HCT116 (cell line): ENCODE data around the gene TSKU. TPM values are rescaled to one million over a fixed set of nuclear protein-coding genes. Genes with fewer than 3 reads are reported as not detected.
A peak's percentile ranks its signal among the peaks of the same experiment; 100 is the strongest.

Experiments used
- ATAC-seq: fragments of 200-7000 bp; cut with Tn5 transposase; 2 replicates; pipeline ENCODE4 v1.9.1; 2020; ENCODE audit warnings: mild to moderate bottlenecking, moderate library complexity
- BruUV-seq: library from RNA; stranded (reverse); fragments of 400-500 nt; replicated peaks from 2 replicates; lab custom pipeline; 2021; lab: Mats Ljungman, UMichigan
- CTCF ChIA-PET: fragments of 300-600 bp; sonication (Branson Sonifier 250); formaldehyde crosslinking; loops from one replicate; lab custom pipeline; 2021; ENCODE audit warnings: antibody characterized with exemption; lab: Charles Lee
- POLR2A ChIA-PET: fragments of 300-600, 350-600 bp; sonication (Branson Sonifier 250); formaldehyde crosslinking; loops from one replicate; lab custom pipeline; 2021; ENCODE audit warnings: antibody characterized with exemption; lab: Charles Lee
- RAD21 ChIA-PET, 2 experiments: fragments of 300-600 bp; sonication (Branson Sonifier 250); formaldehyde crosslinking; loops; one replicate each; lab custom pipeline; 2023; ENCODE audit warnings: low total read pairs in 2 of 2; ENCODE audit not compliant: uncharacterized antibody in 2 of 2, unreplicated experiment in 2 of 2, low non-redundant PET in 1 of 2; lab: Charles Lee
- DNase-seq: peaks from one replicate; pipeline ENCODE4 v3.0.0-alpha.2; 2010; ENCODE audit warnings: low read depth, low spot score
- H2AFZ ChIP-seq: fragments of 200-600 bp; shearing (Covaris generic), sonication (generic); 2 replicates; pipeline ENCODE4 v1.6.1; 2017; ENCODE audit warnings: low read depth, mixed run types, mixed read lengths, antibody characterized with exemption, low read length; ENCODE audit not compliant: poor library complexity, severe bottlenecking
- H3K27ac ChIP-seq: 2 replicates; pipeline ENCODE4 v1.5.1; 2012; ENCODE audit warnings: low read depth, low read length
- H3K27me3 ChIP-seq: fragments of 200-600 bp; sonication (generic); 2 replicates; pipeline ENCODE4 v1.6.1; 2016; ENCODE audit warnings: mixed run types, low read length, mixed read lengths; ENCODE audit not compliant: insufficient read depth
- H3K36me3 ChIP-seq, 2 experiments: fragments of 200-500 bp in 1 of 2; fragments of 200-600 bp in 1 of 2; sonication (Bioruptor generic) in 1 of 2; sonication (generic) in 1 of 2; 2 replicates each; pipeline versions ENCODE4 v1.5.1 to v1.6.1; 2014 to 2016; ENCODE audit warnings: low read length in 2 of 2, inconsistent platforms in 1 of 2, mixed read lengths in 1 of 2, mixed run types in 1 of 2; ENCODE audit not compliant: insufficient read depth in 2 of 2, control insufficient read depth in 1 of 2
- H3K4me1 ChIP-seq, 2 experiments: fragments of 200-600 bp in 1 of 2; sonication (generic) in 1 of 2; 2 replicates each; pipeline versions ENCODE4 v1.5.1 to v1.6.1; 2012 to 2017; ENCODE audit warnings: low read length in 2 of 2, inconsistent platforms in 1 of 2, mild to moderate bottlenecking in 1 of 2, mixed read lengths in 1 of 2, mixed run types in 1 of 2, moderate library complexity in 1 of 2; ENCODE audit not compliant: insufficient read depth in 2 of 2, control insufficient read depth in 1 of 2
- H3K4me2 ChIP-seq: fragments of 200-600 bp; sonication (generic); 2 replicates; pipeline ENCODE4 v1.6.1; 2017; ENCODE audit warnings: mixed run types, low read length, mixed read lengths
- H3K4me3 ChIP-seq, 2 experiments: fragments of 200-600 bp in 1 of 2; sonication (generic) in 1 of 2; replicated peaks in 1 of 2; 2 replicates each; pipeline ENCODE4 v1.5.1; 2011 to 2016; ENCODE audit warnings: low read length in 2 of 2, control low read depth in 1 of 2, low read depth in 1 of 2, mild to moderate bottlenecking in 1 of 2, mixed read lengths in 1 of 2, mixed run types in 1 of 2
- H3K79me2 ChIP-seq: fragments of 200-600 bp; sonication (generic); 2 replicates; pipeline ENCODE4 v1.6.1; 2017; ENCODE audit warnings: mild to moderate bottlenecking, mixed run types, low read length, moderate library complexity, mixed read lengths; ENCODE audit not compliant: insufficient read depth
- H3K9ac ChIP-seq: fragments of 200-600 bp; sonication (generic); 2 replicates; pipeline ENCODE4 v1.6.1; 2016; ENCODE audit warnings: low read length, mixed read lengths
- H3K9me2 ChIP-seq: fragments of 200-600 bp; sonication (generic), shearing (Covaris generic); 2 replicates; pipeline ENCODE4 v1.6.1; 2017; ENCODE audit warnings: mixed run types, mild to moderate bottlenecking, moderate library complexity; ENCODE audit not compliant: insufficient read depth
- H3K9me3 ChIP-seq, 2 experiments: fragments of 200-500 bp in 1 of 2; fragments of 200-600 bp in 1 of 2; sonication (Bioruptor generic) in 1 of 2; sonication (generic) in 1 of 2; 2 replicates each; pipeline ENCODE4 v1.6.1; 2014 to 2017; ENCODE audit warnings: low read length in 2 of 2, mixed read lengths in 2 of 2, inconsistent platforms in 1 of 2, low read depth in 1 of 2, mild to moderate bottlenecking in 1 of 2, mixed run types in 1 of 2, moderate library complexity in 1 of 2; ENCODE audit not compliant: control insufficient read depth in 1 of 2, insufficient read depth in 1 of 2
- H4K20me1 ChIP-seq: fragments of 200-600 bp; sonication (generic), shearing (Covaris generic); 2 replicates; pipeline ENCODE4 v1.6.1; 2017; ENCODE audit warnings: mixed run types, mild to moderate bottlenecking, moderate library complexity; ENCODE audit not compliant: insufficient read depth
- CBX3 ChIP-seq: IDR thresholded peaks from 2 replicates; pipeline ENCODE4 v1.6.1; 2012; ENCODE audit warnings: low read depth
- CEBPB ChIP-seq: IDR thresholded peaks from 2 replicates; pipeline ENCODE4 v1.6.1; 2012; ENCODE audit warnings: low read depth
- CTCF ChIP-seq, 3 experiments: fragments of 200-600 bp in 1 of 3; sonication (generic) in 1 of 3; IDR thresholded peaks in 2 of 3; conservative IDR thresholded peaks in 1 of 3; 2 replicates each; pipeline ENCODE4 v1.5.1; 2012 to 2017; ENCODE audit warnings: low read depth in 2 of 3, low read length in 2 of 3, antibody characterized with exemption in 1 of 3, borderline replicate concordance in 1 of 3, control low read depth in 1 of 3, mild to moderate bottlenecking in 1 of 3, mixed read lengths in 1 of 3, mixed run types in 1 of 3, moderate library complexity in 1 of 3; ENCODE audit not compliant: insufficient read depth in 1 of 3
- EGR1 ChIP-seq: IDR thresholded peaks from 2 replicates; pipeline ENCODE4 v1.6.1; 2012; ENCODE audit warnings: low read depth
- ELF1 ChIP-seq: IDR thresholded peaks from 2 replicates; pipeline ENCODE4 v1.6.1; 2012; ENCODE audit warnings: low read depth, borderline replicate concordance
- EZH2 ChIP-seq: fragments of 200-600 bp; sonication (generic); IDR thresholded peaks from 2 replicates; pipeline ENCODE4 v1.6.1; 2017; ENCODE audit warnings: antibody characterized with exemption, mixed run types
- FOSL1 ChIP-seq: IDR thresholded peaks from 2 replicates; pipeline ENCODE4 v1.6.1; 2012; ENCODE audit warnings: low read depth
- MAX ChIP-seq: IDR thresholded peaks from 2 replicates; pipeline ENCODE4 v1.6.1; 2012
- POLR2AphosphoS5 ChIP-seq: IDR thresholded peaks from 2 replicates; pipeline ENCODE4 v1.6.1; 2011; ENCODE audit warnings: mild to moderate bottlenecking, low read depth, low read length, moderate library complexity
- RAD21 ChIP-seq: IDR thresholded peaks from 2 replicates; pipeline ENCODE4 v1.6.1; 2012; ENCODE audit warnings: low read depth, mild to moderate bottlenecking
- SP1 ChIP-seq: IDR thresholded peaks from 2 replicates; pipeline ENCODE4 v1.6.1; 2012; ENCODE audit warnings: low read depth
- SRF ChIP-seq: IDR thresholded peaks from 2 replicates; pipeline ENCODE4 v1.6.1; 2012; ENCODE audit warnings: low read depth
- TCF7L2 ChIP-seq: IDR thresholded peaks from 2 replicates; pipeline ENCODE4 v1.7.0; 2011; ENCODE audit warnings: borderline replicate concordance, inconsistent platforms; ENCODE audit not compliant: insufficient read depth, insufficient read length; ENCODE audit errors: extremely low read depth
- intact Hi-C: fragments of 100-400 bp; cut with micrococcal nuclease; formaldehyde crosslinking; loops from 2 replicates; pipeline ENCODE4 v1.10.0; 2022
- total RNA-seq: library from RNA; stranded (reverse); gene quantifications from one replicate; pipeline ENCODE4 v1.2.1, GENCODE V29; 2021; ENCODE audit not compliant: unreplicated experiment

The TSKU gene
- total RNA-seq, 1 experiment from 2014 or later = 21.9 TPM

GRCh38 chr11:76822406-76822805 lies 39.2 kb downstream of the TSKU start:
- Histone ChIP-seq H3K9ac (no peak overlapping the region), H3K4me3 (no peak overlapping the region), H3K79me2 (no peaks in the 10 kb centered on the region), H3K27me3 (no peaks in the 10 kb centered on the region), H3K4me2 (peak overlapping the region; percentile 35), H2AFZ (no peak overlapping the region), H3K9me3 (no peaks in the 10 kb centered on the region), H3K36me3 (no peaks in the 10 kb centered on the region), H3K27ac (no peak overlapping the region), H4K20me1 (no peaks in the 10 kb centered on the region), H3K9me2 (no peaks in the 10 kb centered on the region), H3K4me1 (peaks cover 18 to 34% of the 10 kb centered on the region in 2 experiments; a peak in 3 of 4 replicates)
- DNase-seq = no peak
- no TSS peak for BruUV-seq
- intact Hi-C loops = no loop called here
- ChIA-PET CTCF (no interaction called here), RAD21 (no interaction called here), POLR2A (no interaction called here)
- TF ChIP-seq CEBPB (no peak), CTCF (IDR thresholded peaks at IDR 0.05 in 2 of 3, conservative IDR thresholded peaks at IDR 0.05 in 1 of 3; ENCODE audit: borderline replicate concordance in 1 of 3, insufficient read depth in 1 of 3, low read depth in 2 of 3, low read length in 2 of 3) (no peak), SRF (no peak), EGR1 (no peak), EZH2 (no peak), RAD21 (no peak)
- ATAC-seq = no peak

GRCh38 chr11:76823481-76824028 lies 40.4 kb downstream of the TSKU start:
- H3K79me2 ChIP-seq = no peaks in the 10 kb centered on the region
- H2AFZ ChIP-seq = peak overlapping the region; percentile 64
- H3K4me2 ChIP-seq = peak overlapping the region; percentile 91
- H3K9me3 ChIP-seq = no peaks in the 10 kb centered on the region
- no peaks in the 10 kb centered on the region for H4K20me1 ChIP-seq
- peaks cover 18 to 34% of the 10 kb centered on the region in 2 experiments; a peak in 3 of 4 replicates for H3K4me1 ChIP-seq
- peak overlapping the region; percentile 42 to 59 for H3K4me3 ChIP-seq
- ChIA-PET RAD21 (interaction anchor here in 1 of 2 experiments (1.5 kb wide), 1 partner anchor 14 kb away, joined by 3 read pairs; no protein-coding TSS in a partner anchor), CTCF (interaction anchor here (1.3 to 1.9 kb wide), 2 partner anchors 16 to 96 kb away, joined by 3 to 11 read pairs; no protein-coding TSS in a partner anchor), POLR2A (interaction anchor here (0.7 to 1.1 kb wide), 3 partner anchors 29 to 197 kb away, joined by 3 to 5 read pairs (median 3); no protein-coding TSS in a partner anchor)
- peak; percentile 88 for DNase-seq
- peak; percentile 95 for ATAC-seq
- intact Hi-C loops = no loop called here
- BruUV-seq = no TSS peak
- peak overlapping the region; percentile 55 for H3K27ac ChIP-seq
- no peaks in the 10 kb centered on the region for H3K36me3 ChIP-seq
- H3K27me3 ChIP-seq = no peaks in the 10 kb centered on the region
- peak overlapping the region; percentile 53 for H3K9ac ChIP-seq
- no peaks in the 10 kb centered on the region for H3K9me2 ChIP-seq
- no peak for TF ChIP-seq CTCF (IDR thresholded peaks at IDR 0.05 in 2 of 3, conservative IDR thresholded peaks at IDR 0.05 in 1 of 3; ENCODE audit: borderline replicate concordance in 1 of 3, insufficient read depth in 1 of 3, low read depth in 2 of 3, low read length in 2 of 3)
- TF ChIP-seq MAX = peak; percentile 56; the same call in 1 of the 2 replicates
- TF ChIP-seq POLR2AphosphoS5 = peak; percentile 85
- no peak for TF ChIP-seq TCF7L2
- TF ChIP-seq CBX3 = 0 out of 2 replicates have a peak, but pooled peaks have one; percentile 60
- peak; percentile 88 for TF ChIP-seq FOSL1
- peak; percentile 89 for TF ChIP-seq ELF1
- TF ChIP-seq EZH2 = no peak
- TF ChIP-seq SP1 = peak; percentile 85
